ACC112 (cell line): ENCODE measurements around the gene FURIN.

Source experiments
- H2AFZ ChIP-seq: fragments of 200-600 bp; sonication (generic); one replicate; pipeline ENCODE4 v1.6.0; 2017; ENCODE audit warnings: antibody characterized with exemption, low read length; ENCODE audit not compliant: unreplicated experiment
- H3K27ac ChIP-seq: fragments of 200-600 bp; sonication (generic); 2 replicates; pipeline ENCODE4 v1.5.1; 2014; ENCODE audit warnings: low read depth, mild to moderate bottlenecking, antibody characterized with exemption, low read length, moderate library complexity
- H3K27me3 ChIP-seq: fragments of 200-600 bp; sonication (generic); 2 replicates; pipeline ENCODE4 v1.6.1; 2014; ENCODE audit warnings: mild to moderate bottlenecking, antibody characterized with exemption, low read length, moderate library complexity, mixed read lengths; ENCODE audit not compliant: insufficient read depth
- H3K36me3 ChIP-seq: fragments of 200-600 bp; sonication (generic); 2 replicates; pipeline ENCODE4 v1.6.1; 2016; ENCODE audit warnings: mild to moderate bottlenecking, antibody characterized with exemption, low read length, moderate library complexity, mixed read lengths; ENCODE audit not compliant: insufficient read depth
- H3K4me1 ChIP-seq: fragments of 200-600 bp; sonication (generic); one replicate; pipeline ENCODE4 v1.6.1; 2016; ENCODE audit warnings: low read length, mixed read lengths; ENCODE audit not compliant: insufficient read depth, unreplicated experiment, control insufficient read depth
- H3K4me3 ChIP-seq: fragments of 200-600 bp; sonication (generic); 2 replicates; pipeline ENCODE4 v1.5.1; 2014; ENCODE audit warnings: mild to moderate bottlenecking, low read depth, low read length
- H3K79me2 ChIP-seq: fragments of 200-600 bp; sonication (generic); one replicate; pipeline ENCODE4 v1.6.0; 2016; ENCODE audit warnings: low read length; ENCODE audit not compliant: control insufficient read depth, unreplicated experiment, insufficient read depth

Gene FURIN

GRCh38 chr15:90860942-90861675 lies 7.3 kb upstream of the FURIN start:
- Histone ChIP-seq H3K27me3 (no peaks in the 10 kb centered on the region), H3K4me3 (no peak overlapping the region), H3K36me3 (no peaks in the 10 kb centered on the region), H3K27ac (no peak overlapping the region), H3K79me2 (no peaks in the 10 kb centered on the region), H3K4me1 (peaks cover 14% of the 10 kb centered on the region), H2AFZ (no peak overlapping the region)

- no peaks in the 10 kb centered on the region for H3K79me2 ChIP-seq
- no peak overlapping the region for H3K4me3 ChIP-seq
- H3K4me1 ChIP-seq = peaks cover 14% of the 10 kb centered on the region
- no peak overlapping the region for H2AFZ ChIP-seq
- H3K36me3 ChIP-seq = no peaks in the 10 kb centered on the region
- no peaks in the 10 kb centered on the region for H3K27me3 ChIP-seq
- no peak overlapping the region for H3K27ac ChIP-seq
Measured at GRCh38 chr15:90862487-90862886, 5.9 kb upstream of the FURIN start.

- Histone ChIP-seq H3K36me3 (no peaks in the 10 kb centered on the region), H3K27ac (no peak overlapping the region), H3K79me2 (no peaks in the 10 kb centered on the region), H3K4me3 (no peak overlapping the region), H2AFZ (no peak overlapping the region), H3K4me1 (peaks cover 17% of the 10 kb centered on the region), H3K27me3 (no peaks in the 10 kb centered on the region)
Measured at GRCh38 chr15:90862964-90863778, 5.2 kb upstream of the FURIN start.

GRCh38 chr15:90863987-90864386 lies 4.4 kb upstream of the FURIN start:
- no peaks in the 10 kb centered on the region for H3K36me3 ChIP-seq
- H2AFZ ChIP-seq = no peak overlapping the region
- no peaks in the 10 kb centered on the region for H3K79me2 ChIP-seq
- H3K4me3 ChIP-seq = no peak overlapping the region
- H3K27ac ChIP-seq = no peak overlapping the region
- H3K27me3 ChIP-seq = no peaks in the 10 kb centered on the region
- H3K4me1 ChIP-seq = peaks cover 25% of the 10 kb centered on the region

- H3K27me3 ChIP-seq = no peaks in the 10 kb centered on the region
- H3K27ac ChIP-seq = no peak overlapping the region
- H3K4me1 ChIP-seq = peaks cover 26% of the 10 kb centered on the region
- H3K4me3 ChIP-seq = no peak overlapping the region
- no peaks in the 10 kb centered on the region for H3K79me2 ChIP-seq
- no peaks in the 10 kb centered on the region for H3K36me3 ChIP-seq
- H2AFZ ChIP-seq = no peak overlapping the region
Measured at GRCh38 chr15:90864507-90864906, 3.9 kb upstream of the FURIN start.

GRCh38 chr15:90865702-90866101 lies 2.7 kb upstream of the FURIN start:
- H3K4me3 ChIP-seq = no peak overlapping the region
- H3K79me2 ChIP-seq = peaks cover 6% of the 10 kb centered on the region
- no peak overlapping the region for H2AFZ ChIP-seq
- H3K27me3 ChIP-seq = no peaks in the 10 kb centered on the region
- peaks cover 32% of the 10 kb centered on the region for H3K4me1 ChIP-seq
- H3K27ac ChIP-seq = no peak overlapping the region
- no peaks in the 10 kb centered on the region for H3K36me3 ChIP-seq

- Histone ChIP-seq H3K79me2 (peaks cover 11% of the 10 kb centered on the region), H2AFZ (no peak overlapping the region), H3K27me3 (no peaks in the 10 kb centered on the region), H3K4me3 (no peak overlapping the region), H3K4me1 (peaks cover 32% of the 10 kb centered on the region), H3K27ac (no peak overlapping the region), H3K36me3 (no peaks in the 10 kb centered on the region)
Measured at GRCh38 chr15:90866161-90866715, 2.1 kb upstream of the FURIN start.

- Histone ChIP-seq H3K27me3 (no peaks in the 10 kb centered on the region), H2AFZ (no peak overlapping the region), H3K4me3 (no peak overlapping the region), H3K79me2 (peaks cover 16% of the 10 kb centered on the region), H3K4me1 (peaks cover 32% of the 10 kb centered on the region), H3K27ac (no peak overlapping the region), H3K36me3 (no peaks in the 10 kb centered on the region)
Measured at GRCh38 chr15:90866800-90867199, 1.6 kb upstream of the FURIN start.

- no peak overlapping the region for H3K4me3 ChIP-seq
- peak overlapping the region; percentile 77 for H3K27ac ChIP-seq
- peaks cover 45% of the 10 kb centered on the region for H3K4me1 ChIP-seq
- H3K36me3 ChIP-seq = no peaks in the 10 kb centered on the region
- H2AFZ ChIP-seq = peak overlapping the region; percentile 1
- H3K27me3 ChIP-seq = no peaks in the 10 kb centered on the region
- peaks cover 39% of the 10 kb centered on the region for H3K79me2 ChIP-seq
Measured at GRCh38 chr15:90869140-90869541, 753 bp downstream of the FURIN start.

GRCh38 chr15:90869601-90870353 lies 1.4 kb downstream of the FURIN start:
- Histone ChIP-seq H3K27ac (peak overlapping the region; percentile 77), H3K36me3 (no peaks in the 10 kb centered on the region), H3K4me1 (peaks cover 48% of the 10 kb centered on the region), H3K79me2 (peaks cover 44% of the 10 kb centered on the region), H3K4me3 (peak overlapping the region; percentile 85), H2AFZ (peak overlapping the region; percentile 1), H3K27me3 (no peaks in the 10 kb centered on the region)
